GM12872 (cell line): ENCODE measurements around the gene IL3.

ENCODE experiments used
- CTCF ChIP-seq: IDR thresholded peaks from 3 replicates; pipeline ENCODE4 v1.5.1; 2011; ENCODE audit warnings: low read depth, mild to moderate bottlenecking, low read length, moderate library complexity; ENCODE audit not compliant: insufficient read depth

IL3 gene

GRCh38 chr5:132022737-132023136 is 37.7 kb upstream of the IL3 start:
- TF ChIP-seq CTCF: no peak

GRCh38 chr5:132023258-132024116 is 37.0 kb upstream of the IL3 start:
- no peak for TF ChIP-seq CTCF

- TF ChIP-seq CTCF: no peak
These were observed 36.4 kb upstream of the IL3 start for GRCh38 chr5:132024117-132024435.

- TF ChIP-seq CTCF: no peak
These were observed 35.6 kb upstream of the IL3 start for GRCh38 chr5:132024789-132025402.

GRCh38 chr5:132025403-132025971 is 35.0 kb upstream of the IL3 start:
- TF ChIP-seq CTCF: no peak

- no peak for TF ChIP-seq CTCF
These were observed 33.9 kb upstream of the IL3 start for GRCh38 chr5:132026516-132027008.

GRCh38 chr5:132027027-132027426 is 33.4 kb upstream of the IL3 start:
- TF ChIP-seq CTCF: no peak
